ENCODE results near the gene KIFAP3. TPM values are rescaled to one million over a fixed set of nuclear protein-coding genes. Genes with fewer than 3 reads are reported as not detected.

The KIFAP3 gene
- total and polyA plus RNA-seq, 2 of the 8 experiments (the other 6 are each of a cell fraction or from before 2014, with no cell fraction given) = 1.3 to 3.2 TPM

DNA sequence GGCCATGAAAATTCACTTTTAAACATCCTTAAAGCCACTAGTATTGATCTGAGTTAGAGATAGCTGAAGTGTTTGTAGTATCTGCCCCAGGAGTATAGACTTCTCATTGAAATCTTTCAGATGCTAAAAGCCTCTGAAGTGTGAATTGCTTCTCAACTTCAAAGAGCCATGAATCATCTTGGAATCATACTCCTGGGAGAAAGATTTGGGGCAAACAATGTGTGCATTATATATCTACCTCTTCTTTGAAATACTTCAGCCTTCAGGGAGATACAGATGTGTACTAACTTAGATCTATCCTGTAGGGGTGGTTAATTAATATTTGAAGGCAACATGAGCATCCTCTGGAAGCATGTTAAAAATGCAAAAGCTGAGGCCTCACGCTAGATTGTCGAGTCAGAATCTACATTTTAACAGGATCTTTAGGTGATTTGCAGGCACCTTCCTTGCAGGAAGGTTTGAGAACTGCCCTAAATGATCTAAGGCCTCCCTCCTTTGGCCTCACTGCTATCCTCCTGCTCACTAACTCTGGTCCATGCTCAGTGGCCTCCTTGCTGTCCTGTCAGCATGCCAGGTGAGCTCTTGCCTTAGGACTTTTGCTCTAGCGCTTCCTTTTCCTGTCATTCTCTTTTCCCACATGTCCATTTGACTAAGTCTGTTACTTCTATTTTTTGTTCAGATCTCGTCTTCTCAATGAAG, 174.8 kb downstream of the KIFAP3 start (continued):
- TF ChIP-seq CEBPB (IDR thresholded peaks at IDR 0.05; ENCODE audit: low read depth, low read length) (no peak), SP2 (IDR thresholded peaks at IDR 0.05; ENCODE audit: low read length) (no peak), BCL11A (IDR thresholded peaks at IDR 0.05; ENCODE audit: low read depth in 2 of 2, low read length in 2 of 2) (no peak)
- TF ChIP-seq, protein P1, sequence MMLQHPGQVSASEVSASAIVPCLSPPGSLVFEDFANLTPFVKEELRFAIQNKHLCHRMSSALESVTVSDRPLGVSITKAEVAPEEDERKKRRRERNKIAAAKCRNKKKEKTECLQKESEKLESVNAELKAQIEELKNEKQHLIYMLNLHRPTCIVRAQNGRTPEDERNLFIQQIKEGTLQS (IDR thresholded peaks at IDR 0.05; ENCODE audit: insufficient read depth, low read depth, low read length) = no peak

Data from H1 (cell line).